Measurements from ENCODE around the gene PRKN. TPM values are rescaled to one million over a fixed set of nuclear protein-coding genes. Genes with fewer than 3 reads are reported as not detected.

The PRKN gene
- total RNA-seq, 1 donor from 2014 or later, result 5.7 TPM

DNA sequence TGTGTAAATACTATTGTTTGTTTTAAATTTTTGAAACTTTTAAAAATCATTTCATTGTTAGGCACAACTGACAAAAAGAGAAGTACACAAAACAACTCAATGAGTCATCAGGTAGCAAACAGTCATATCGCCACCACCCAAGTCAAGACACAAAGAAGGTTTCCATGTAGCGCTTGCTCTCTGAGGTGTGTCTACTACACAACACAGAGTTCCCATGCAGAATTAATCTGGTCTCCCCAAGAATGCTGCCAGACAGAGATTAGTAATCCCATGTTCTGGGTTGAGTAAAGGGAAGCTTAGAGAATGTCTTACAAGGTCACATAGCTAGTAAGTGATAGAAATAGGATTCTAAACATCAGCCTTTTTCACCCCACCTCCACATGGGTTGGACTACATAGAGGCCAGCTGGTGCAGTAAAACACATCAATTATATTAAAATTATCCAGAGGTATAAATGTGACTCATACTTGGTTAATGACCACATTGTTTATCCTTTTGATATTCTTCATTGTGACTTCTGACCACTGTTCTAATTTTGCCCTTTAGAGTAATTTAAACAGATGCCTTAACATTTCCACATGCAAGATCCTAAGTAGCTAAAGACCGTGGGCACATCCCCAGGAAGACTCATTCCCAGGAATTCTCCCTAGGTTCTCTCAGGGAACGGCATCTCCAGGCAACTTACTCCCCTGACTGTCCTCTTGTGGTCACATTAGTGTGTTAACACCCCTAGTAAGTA is 413.5 kb downstream of the PRKN start:
- DNase-seq (ENCODE audit: low spot score), result no peak
- no peak for TF ChIP-seq CTCF (IDR thresholded peaks at IDR 0.05)
- Mint-ChIP-seq H3K36me3 (ENCODE audit: low read depth) (no peaks in the 10 kb centered on the region), H3K27ac (ENCODE audit: unreplicated experiment) (no peak overlapping the region), H3K27me3 (ENCODE audit: low read depth) (no peaks in the 10 kb centered on the region), H3K9me3 (ENCODE audit: low read depth) (peaks cover 2% of the 10 kb centered on the region), H3K4me1 (ENCODE audit: low read depth) (no peaks in the 10 kb centered on the region), H3K4me3 (ENCODE audit: unreplicated experiment) (no peak overlapping the region)

DNA sequence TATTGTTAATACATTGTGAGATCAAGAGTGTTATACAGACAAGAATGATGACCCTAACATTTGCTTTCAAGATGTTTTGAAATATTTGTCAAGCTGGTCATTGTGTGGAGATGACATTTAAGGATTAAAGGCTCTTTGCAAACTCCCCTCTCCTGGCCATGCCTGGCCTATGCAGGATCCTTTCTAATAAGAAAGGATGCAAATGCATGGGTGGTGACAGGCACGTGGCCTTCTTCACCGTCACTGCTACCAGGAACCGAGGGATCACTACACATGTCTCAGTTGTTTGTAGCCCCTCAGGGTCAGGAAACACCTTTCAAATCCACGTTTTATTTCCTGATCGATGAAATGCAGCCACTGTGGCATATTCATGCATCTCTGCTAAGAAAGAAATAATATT is 419.7 kb downstream of the PRKN start:
- no peaks in the 10 kb centered on the region for H3K4me1 Mint-ChIP-seq (ENCODE audit: low read depth)
- no peak for DNase-seq (ENCODE audit: low spot score)
- H3K36me3 Mint-ChIP-seq (ENCODE audit: low read depth), result no peaks in the 10 kb centered on the region
- H3K4me3 Mint-ChIP-seq (ENCODE audit: unreplicated experiment), result no peak overlapping the region
- H3K27me3 Mint-ChIP-seq (ENCODE audit: low read depth), result no peaks in the 10 kb centered on the region
- H3K9me3 Mint-ChIP-seq (ENCODE audit: low read depth), result peaks cover 2% of the 10 kb centered on the region
- no peak for TF ChIP-seq CTCF (IDR thresholded peaks at IDR 0.05)
- H3K27ac Mint-ChIP-seq (ENCODE audit: unreplicated experiment), result no peak overlapping the region

DNA sequence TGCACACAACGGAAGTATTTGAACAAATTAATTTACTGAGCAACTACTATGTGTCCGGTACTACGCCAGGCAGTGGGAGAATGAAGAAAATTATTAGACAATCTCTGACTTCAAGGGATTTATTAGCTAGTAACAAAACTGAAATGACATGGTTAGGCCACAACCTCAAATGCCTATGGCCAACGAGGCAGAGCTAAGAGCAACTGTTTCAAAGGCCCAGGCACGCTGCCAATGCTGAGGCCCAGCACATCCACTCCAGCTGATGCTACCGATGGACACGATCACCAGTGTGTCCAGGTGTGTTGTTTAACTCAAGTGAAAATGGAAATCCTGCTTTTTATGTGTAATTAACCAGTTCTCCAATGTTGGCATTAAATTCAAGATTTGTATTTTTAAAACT is 420.9 kb downstream of the PRKN start:
- Mint-ChIP-seq H3K36me3 (ENCODE audit: low read depth) (no peaks in the 10 kb centered on the region), H3K9me3 (ENCODE audit: low read depth) (peaks cover 2% of the 10 kb centered on the region), H3K4me1 (ENCODE audit: low read depth) (no peaks in the 10 kb centered on the region), H3K27me3 (ENCODE audit: low read depth) (no peaks in the 10 kb centered on the region), H3K4me3 (ENCODE audit: unreplicated experiment) (no peak overlapping the region), H3K27ac (ENCODE audit: unreplicated experiment) (no peak overlapping the region)
- no peak for TF ChIP-seq CTCF (IDR thresholded peaks at IDR 0.05)
- no peak for DNase-seq (ENCODE audit: low spot score)

GRCh38 chr6:162301128-162301527 is 426.4 kb downstream of the PRKN start:
- no peaks in the 10 kb centered on the region for H3K4me1 Mint-ChIP-seq (ENCODE audit: low read depth)
- H3K9me3 Mint-ChIP-seq (ENCODE audit: low read depth), result no peaks in the 10 kb centered on the region
- no peaks in the 10 kb centered on the region for H3K36me3 Mint-ChIP-seq (ENCODE audit: low read depth)
- no peak overlapping the region for H3K4me3 Mint-ChIP-seq (ENCODE audit: unreplicated experiment)
- no peak for TF ChIP-seq CTCF (IDR thresholded peaks at IDR 0.05)
- no peaks in the 10 kb centered on the region for H3K27me3 Mint-ChIP-seq (ENCODE audit: low read depth)
- DNase-seq (ENCODE audit: low spot score), result no peak
- H3K27ac Mint-ChIP-seq (ENCODE audit: unreplicated experiment), result no peak overlapping the region

GRCh38 chr6:162294029-162294428 is 433.5 kb downstream of the PRKN start:
- no peak for TF ChIP-seq CTCF (IDR thresholded peaks at IDR 0.05)
- peaks cover 6% of the 10 kb centered on the region for H3K4me1 Mint-ChIP-seq (ENCODE audit: low read depth)
- no peaks in the 10 kb centered on the region for H3K36me3 Mint-ChIP-seq (ENCODE audit: low read depth)
- DNase-seq (ENCODE audit: low spot score), result no peak
- no peak overlapping the region for H3K27ac Mint-ChIP-seq (ENCODE audit: unreplicated experiment)
- no peak overlapping the region for H3K4me3 Mint-ChIP-seq (ENCODE audit: unreplicated experiment)
- no peaks in the 10 kb centered on the region for H3K9me3 Mint-ChIP-seq (ENCODE audit: low read depth)
- no peaks in the 10 kb centered on the region for H3K27me3 Mint-ChIP-seq (ENCODE audit: low read depth)
